ENCODE data around the gene SETD1B. TPM values are rescaled to one million over a fixed set of nuclear protein-coding genes. Genes with fewer than 3 reads are reported as not detected.

The SETD1B gene
- total and polyA plus RNA-seq, 2 donors (not counting 1 experiment from before 2014, with no cell fraction given), result 7.9 to 61.4 TPM

DNA sequence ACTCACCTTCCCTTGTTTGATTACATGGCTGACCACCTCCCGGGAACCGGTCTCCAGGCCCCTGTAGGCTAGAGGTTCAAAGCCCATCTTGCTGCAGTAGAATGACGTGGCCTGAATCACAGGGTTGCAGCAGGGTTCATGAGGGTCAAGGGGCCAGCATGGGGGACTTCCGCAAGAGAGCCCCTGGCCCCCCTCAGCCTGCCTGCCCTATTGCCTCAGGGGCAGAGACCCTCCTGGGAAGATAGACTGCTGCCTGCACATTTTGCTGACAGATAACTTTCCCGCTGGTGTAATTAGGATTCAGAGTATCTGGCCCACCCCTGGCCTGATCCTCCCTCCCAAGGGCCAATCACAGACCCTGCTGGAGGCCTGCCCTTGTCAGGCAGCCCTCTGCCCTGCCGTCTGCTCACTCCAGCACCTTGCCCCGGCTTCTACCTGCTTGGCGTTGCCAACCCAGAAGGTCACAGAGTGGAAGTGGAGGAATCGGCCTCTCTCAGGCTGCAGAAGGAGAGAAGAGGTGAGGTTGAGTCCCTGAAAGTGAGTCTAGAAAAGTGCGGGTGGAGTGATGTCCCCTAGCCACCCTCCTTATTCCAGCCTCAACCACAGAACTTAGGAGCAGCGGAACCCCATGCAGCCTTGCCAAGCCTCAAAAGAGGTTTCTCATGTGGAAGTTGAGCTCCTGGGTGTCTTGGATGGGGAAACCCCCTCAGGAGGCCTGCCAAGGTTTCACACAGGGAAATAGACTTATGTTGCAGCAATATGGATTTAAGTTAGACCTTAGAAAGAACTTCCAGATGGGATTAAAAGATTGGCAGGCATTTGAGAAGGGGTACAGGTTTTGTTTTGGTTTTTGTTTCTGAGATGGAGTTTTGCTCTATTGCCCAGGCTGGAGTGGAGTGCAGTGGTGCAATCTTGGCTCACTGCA is 53.8 kb downstream of the SETD1B start:
- H3K27me3 ChIP-seq (replicated peaks in 1 of 4; ENCODE audit: control extremely low read depth in 1 of 4, control insufficient read depth in 3 of 4, insufficient read depth in 4 of 4, low read length in 3 of 4), result no peaks in the 10 kb centered on the region
- H3K4me2 ChIP-seq (replicated peaks; ENCODE audit: low read depth, low read length, poor library complexity, severe bottlenecking), result no peak overlapping the region
- Mint-ChIP-seq H3K4me3 (no peak overlapping the region), H3K4me1 (peaks cover 11% of the 10 kb centered on the region), H3K27me3 (no peaks in the 10 kb centered on the region), H3K27ac (no peak overlapping the region), H3K9me3 (ENCODE audit: insufficient read depth) (no peaks in the 10 kb centered on the region)
- 99% methylated on average over 6 of the region's 11 CpGs for WGBS (ENCODE audit: insufficient coverage)
- H3K4me3 ChIP-seq (ENCODE audit: control extremely low read depth in 1 of 5, extremely low read depth in 1 of 5, insufficient read depth in 1 of 5, low read depth in 2 of 5, low read length in 4 of 5), result no peak overlapping the region
- no peak overlapping the region for H2AFZ ChIP-seq (ENCODE audit: insufficient read depth, low read depth, low read length, poor library complexity, severe bottlenecking)
- H3K36me3 ChIP-seq (replicated peaks in 1 of 2; ENCODE audit: control extremely low read depth in 1 of 2, control insufficient read depth in 1 of 2, extremely low read depth in 1 of 2, insufficient read depth in 2 of 2, low read length in 1 of 2), result no peaks in the 10 kb centered on the region
- no peak overlapping the region for H3K27ac ChIP-seq (ENCODE audit: low read length in 2 of 2)
- no peaks in the 10 kb centered on the region for H4K20me1 ChIP-seq (ENCODE audit: control insufficient read depth, insufficient read depth, low read length, poor library complexity, severe bottlenecking)
- POLR2A ChIA-PET, result no interaction called here
- no peaks in the 10 kb centered on the region for H3K79me2 ChIP-seq (ENCODE audit: control insufficient read depth, insufficient read depth, low read length)
- no peak for ATAC-seq (ENCODE audit: low read depth)
- DNase-seq, result no peak
- TF ChIP-seq EZH2 (IDR thresholded peaks at IDR 0.05; ENCODE audit: borderline replicate concordance, insufficient read depth, low read depth, low read length, poor library complexity, severe bottlenecking), result no peak
- TF ChIP-seq, protein P1, sequence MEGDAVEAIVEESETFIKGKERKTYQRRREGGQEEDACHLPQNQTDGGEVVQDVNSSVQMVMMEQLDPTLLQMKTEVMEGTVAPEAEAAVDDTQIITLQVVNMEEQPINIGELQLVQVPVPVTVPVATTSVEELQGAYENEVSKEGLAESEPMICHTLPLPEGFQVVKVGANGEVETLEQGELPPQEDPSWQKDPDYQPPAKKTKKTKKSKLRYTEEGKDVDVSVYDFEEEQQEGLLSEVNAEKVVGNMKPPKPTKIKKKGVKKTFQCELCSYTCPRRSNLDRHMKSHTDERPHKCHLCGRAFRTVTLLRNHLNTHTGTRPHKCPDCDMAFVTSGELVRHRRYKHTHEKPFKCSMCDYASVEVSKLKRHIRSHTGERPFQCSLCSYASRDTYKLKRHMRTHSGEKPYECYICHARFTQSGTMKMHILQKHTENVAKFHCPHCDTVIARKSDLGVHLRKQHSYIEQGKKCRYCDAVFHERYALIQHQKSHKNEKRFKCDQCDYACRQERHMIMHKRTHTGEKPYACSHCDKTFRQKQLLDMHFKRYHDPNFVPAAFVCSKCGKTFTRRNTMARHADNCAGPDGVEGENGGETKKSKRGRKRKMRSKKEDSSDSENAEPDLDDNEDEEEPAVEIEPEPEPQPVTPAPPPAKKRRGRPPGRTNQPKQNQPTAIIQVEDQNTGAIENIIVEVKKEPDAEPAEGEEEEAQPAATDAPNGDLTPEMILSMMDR (IDR thresholded peaks at IDR 0.05), result no peak
- intact Hi-C loops (cut with micrococcal nuclease), result no loop called here
- H3K4me1 ChIP-seq (ENCODE audit: control insufficient read depth in 2 of 2, insufficient read depth in 2 of 2, low read length in 2 of 2), result peaks cover 6 to 25% of the 10 kb centered on the region in 2 donors
- CTCF ChIA-PET, result no interaction called here
- H3K9me3 ChIP-seq (ENCODE audit: control extremely low read depth in 1 of 3, control insufficient read depth in 2 of 3, insufficient read depth in 1 of 3, low read length in 2 of 3), result no peaks in the 10 kb centered on the region
- no peak overlapping the region for H3K9ac ChIP-seq (ENCODE audit: low read length)

DNA sequence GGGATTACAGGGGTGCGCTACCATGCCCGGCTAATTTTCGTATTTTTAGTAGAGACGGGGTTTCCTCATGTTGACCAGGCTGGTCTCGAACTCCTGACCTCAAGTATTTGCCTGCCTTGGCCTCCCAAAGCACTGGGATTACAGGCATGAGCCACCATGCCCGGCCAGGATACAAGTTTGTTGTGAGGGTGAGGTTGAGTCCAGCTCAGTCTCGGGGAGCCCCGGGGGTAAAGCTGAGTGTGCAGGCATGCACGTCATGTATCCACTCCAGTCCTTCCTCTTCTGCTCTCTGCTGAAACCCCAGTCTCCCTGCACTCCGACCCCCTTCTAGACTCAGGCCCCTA is 54.5 kb downstream of the SETD1B start:
- H3K36me3 ChIP-seq (replicated peaks in 1 of 2; ENCODE audit: control extremely low read depth in 1 of 2, control insufficient read depth in 1 of 2, extremely low read depth in 1 of 2, insufficient read depth in 2 of 2, low read length in 1 of 2), result no peaks in the 10 kb centered on the region
- Mint-ChIP-seq H3K9me3 (ENCODE audit: insufficient read depth) (no peaks in the 10 kb centered on the region), H3K4me3 (no peak overlapping the region), H3K4me1 (peaks cover 11% of the 10 kb centered on the region), H3K27me3 (no peaks in the 10 kb centered on the region), H3K27ac (no peak overlapping the region)
- DNase-seq (no peak), ATAC-seq (ENCODE audit: low read depth) (no peak)
- TF ChIP-seq, protein P1 (IDR thresholded peaks at IDR 0.05), result no peak
- TF ChIP-seq EZH2 (IDR thresholded peaks at IDR 0.05; ENCODE audit: borderline replicate concordance, insufficient read depth, low read depth, low read length, poor library complexity, severe bottlenecking), result no peak
- WGBS (ENCODE audit: insufficient coverage), result 94% methylated on average over 8 of the region's 10 CpGs
- H3K4me1 ChIP-seq (ENCODE audit: control insufficient read depth in 2 of 2, insufficient read depth in 2 of 2, low read length in 2 of 2), result peaks cover 6 to 25% of the 10 kb centered on the region in 2 donors
- no peaks in the 10 kb centered on the region for H4K20me1 ChIP-seq (ENCODE audit: control insufficient read depth, insufficient read depth, low read length, poor library complexity, severe bottlenecking)
- no peak overlapping the region for H3K27ac ChIP-seq (ENCODE audit: low read length in 2 of 2)
- no peaks in the 10 kb centered on the region for H3K27me3 ChIP-seq (replicated peaks in 1 of 4; ENCODE audit: control extremely low read depth in 1 of 4, control insufficient read depth in 3 of 4, insufficient read depth in 4 of 4, low read length in 3 of 4)
- no peak overlapping the region for H3K4me3 ChIP-seq (ENCODE audit: control extremely low read depth in 1 of 5, extremely low read depth in 1 of 5, insufficient read depth in 1 of 5, low read depth in 2 of 5, low read length in 4 of 5)
- H3K9me3 ChIP-seq (ENCODE audit: control extremely low read depth in 1 of 3, control insufficient read depth in 2 of 3, insufficient read depth in 1 of 3, low read length in 2 of 3), result no peaks in the 10 kb centered on the region
- no peaks in the 10 kb centered on the region for H3K79me2 ChIP-seq (ENCODE audit: control insufficient read depth, insufficient read depth, low read length)
- no peak overlapping the region for H2AFZ ChIP-seq (ENCODE audit: insufficient read depth, low read depth, low read length, poor library complexity, severe bottlenecking)
- no peak overlapping the region for H3K9ac ChIP-seq (ENCODE audit: low read length)
- no peak overlapping the region for H3K4me2 ChIP-seq (replicated peaks; ENCODE audit: low read depth, low read length, poor library complexity, severe bottlenecking)
- POLR2A ChIA-PET, result no interaction called here
- intact Hi-C loops (cut with micrococcal nuclease), result no loop called here
- CTCF ChIA-PET, result interaction anchor here (0.6 kb wide), 1 partner anchor 33 kb away, joined by 3 read pairs; no protein-coding TSS in a partner anchor
